Coronary artery (tissue), 2 donors: ENCODE results near the gene CFI.

ENCODE experiments used
- DNase-seq: peaks from one replicate; pipeline ENCODE4 v3.0.0-alpha.2; 2017; ENCODE audit warnings: low spot score
- H3K27ac ChIP-seq, 2 donors: fragments of 200-600 bp; sonication (generic); one replicate each; pipeline ENCODE4 v1.5.1; 2016 to 2019
- H3K4me3 ChIP-seq: fragments of 200-600 bp; sonication (generic); 2 replicates; pipeline ENCODE4 v1.5.1; 2016; ENCODE audit warnings: mild to moderate bottlenecking, moderate library complexity
- TF ChIP-seq, protein P1 (sequence below): fragments of 200-600 bp; sonication (generic); IDR thresholded peaks from one replicate; pipeline ENCODE4 v1.5.1; 2019; ENCODE audit warnings: antibody characterized with exemption

Gene CFI

DNA sequence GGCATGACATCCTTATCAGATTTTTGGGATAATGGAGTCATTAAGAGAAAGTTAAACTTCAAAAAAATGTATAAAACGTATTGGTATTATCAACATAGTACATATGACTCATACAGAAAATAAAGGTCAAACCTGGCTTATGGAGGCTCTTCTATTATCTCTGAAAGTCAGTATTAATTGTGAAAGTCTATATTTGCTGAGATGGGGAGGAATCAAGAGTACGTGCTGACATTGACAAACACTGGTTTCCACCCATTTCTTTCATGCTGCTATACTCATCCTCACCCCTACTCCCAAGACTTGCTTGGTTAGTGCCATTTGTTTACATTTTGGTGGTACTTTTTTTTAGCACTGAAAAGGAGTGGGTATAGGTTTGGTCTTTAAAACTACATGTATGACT is 41.1 kb downstream of the CFI start:
- H3K4me3 ChIP-seq = no peak overlapping the region
- no peak for DNase-seq
- TF ChIP-seq, protein P1, sequence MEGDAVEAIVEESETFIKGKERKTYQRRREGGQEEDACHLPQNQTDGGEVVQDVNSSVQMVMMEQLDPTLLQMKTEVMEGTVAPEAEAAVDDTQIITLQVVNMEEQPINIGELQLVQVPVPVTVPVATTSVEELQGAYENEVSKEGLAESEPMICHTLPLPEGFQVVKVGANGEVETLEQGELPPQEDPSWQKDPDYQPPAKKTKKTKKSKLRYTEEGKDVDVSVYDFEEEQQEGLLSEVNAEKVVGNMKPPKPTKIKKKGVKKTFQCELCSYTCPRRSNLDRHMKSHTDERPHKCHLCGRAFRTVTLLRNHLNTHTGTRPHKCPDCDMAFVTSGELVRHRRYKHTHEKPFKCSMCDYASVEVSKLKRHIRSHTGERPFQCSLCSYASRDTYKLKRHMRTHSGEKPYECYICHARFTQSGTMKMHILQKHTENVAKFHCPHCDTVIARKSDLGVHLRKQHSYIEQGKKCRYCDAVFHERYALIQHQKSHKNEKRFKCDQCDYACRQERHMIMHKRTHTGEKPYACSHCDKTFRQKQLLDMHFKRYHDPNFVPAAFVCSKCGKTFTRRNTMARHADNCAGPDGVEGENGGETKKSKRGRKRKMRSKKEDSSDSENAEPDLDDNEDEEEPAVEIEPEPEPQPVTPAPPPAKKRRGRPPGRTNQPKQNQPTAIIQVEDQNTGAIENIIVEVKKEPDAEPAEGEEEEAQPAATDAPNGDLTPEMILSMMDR = no peak
- no peak overlapping the region for H3K27ac ChIP-seq

DNA sequence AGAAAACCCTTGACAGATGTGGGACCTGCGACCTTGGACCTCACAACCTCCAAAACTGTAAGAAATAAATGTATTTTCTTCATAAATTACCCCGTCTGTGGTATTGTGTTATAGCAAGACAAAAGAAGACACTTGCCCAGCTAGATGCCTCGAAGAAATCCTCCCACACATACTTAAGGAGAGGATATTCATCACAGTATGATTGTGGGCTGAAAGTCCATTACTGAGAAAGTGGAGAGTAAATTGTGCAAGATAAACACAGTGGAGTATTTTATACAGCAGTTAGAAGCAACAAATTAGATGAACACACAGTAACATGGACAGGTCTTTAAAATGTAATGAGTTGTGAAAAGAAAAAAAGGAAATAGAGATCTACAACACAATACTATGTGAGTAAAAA is 46.1 kb downstream of the CFI start:
- Histone ChIP-seq H3K4me3 (no peak overlapping the region), H3K27ac (no peak overlapping the region)
- no peak for DNase-seq
- TF ChIP-seq, protein P1 = no peak

DNA sequence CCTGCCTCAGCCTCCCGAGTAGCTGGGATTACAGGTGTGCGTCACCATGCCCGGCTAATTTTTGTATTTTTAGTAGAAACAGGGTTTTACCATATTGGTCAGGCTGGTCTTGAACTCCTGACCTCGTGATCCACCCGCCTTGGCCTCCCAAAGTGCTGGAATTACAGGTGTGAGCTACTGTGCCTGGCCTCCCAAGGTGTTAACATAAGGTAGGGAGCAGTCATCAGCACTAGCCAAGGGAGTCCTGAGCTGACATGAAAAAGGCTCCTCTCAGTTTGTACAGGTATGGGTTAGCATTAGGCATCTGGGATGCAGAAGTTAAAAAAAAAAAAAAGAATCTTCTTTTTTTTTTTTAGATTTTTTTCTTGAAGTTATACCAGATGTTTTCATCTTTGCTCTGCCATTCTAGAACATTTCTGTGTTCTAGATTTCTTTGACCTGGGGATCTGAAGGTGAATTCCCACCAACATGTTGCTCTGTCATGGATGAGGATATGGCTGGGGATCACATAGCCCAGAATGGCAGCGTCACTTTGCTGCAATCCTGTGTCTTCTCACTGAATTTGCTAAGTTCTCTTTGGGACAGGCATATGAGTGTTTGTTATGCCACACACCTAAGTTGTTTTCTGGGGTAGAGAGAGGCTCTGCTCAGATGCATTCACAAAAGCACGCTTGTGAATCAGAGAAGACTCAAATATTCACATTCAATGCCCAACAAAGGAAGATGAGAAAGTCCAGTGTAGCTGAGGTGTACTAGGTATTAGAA is 47.5 kb downstream of the CFI start:
- DNase-seq = no peak

DNA sequence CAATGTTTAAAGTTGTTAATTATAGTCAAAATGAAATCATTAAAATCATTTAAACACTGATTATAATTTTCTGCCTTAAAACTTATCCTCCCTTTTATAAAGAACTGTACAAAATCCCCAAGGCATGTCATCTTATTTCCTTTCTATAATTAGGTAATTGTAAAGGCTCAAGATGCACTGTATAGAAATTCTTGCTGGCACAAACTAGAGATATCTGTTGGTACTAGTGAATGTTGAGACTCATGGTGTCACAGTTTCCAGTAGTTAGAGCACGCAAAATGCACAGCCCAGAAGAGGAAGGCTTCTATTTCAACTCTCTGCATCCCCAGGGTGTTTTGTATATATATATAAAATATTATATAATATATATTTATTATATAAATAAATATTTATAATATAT is 49.3 kb downstream of the CFI start:
- no peak overlapping the region for H3K27ac ChIP-seq
- H3K4me3 ChIP-seq = no peak overlapping the region
- no peak for DNase-seq
- TF ChIP-seq, protein P1 = no peak

More for the DNA sequence above, 47.5 kb downstream of the CFI start:
- no peak overlapping the region for H3K4me3 ChIP-seq
- TF ChIP-seq, protein P1 = no peak
- no peak overlapping the region for H3K27ac ChIP-seq

DNA sequence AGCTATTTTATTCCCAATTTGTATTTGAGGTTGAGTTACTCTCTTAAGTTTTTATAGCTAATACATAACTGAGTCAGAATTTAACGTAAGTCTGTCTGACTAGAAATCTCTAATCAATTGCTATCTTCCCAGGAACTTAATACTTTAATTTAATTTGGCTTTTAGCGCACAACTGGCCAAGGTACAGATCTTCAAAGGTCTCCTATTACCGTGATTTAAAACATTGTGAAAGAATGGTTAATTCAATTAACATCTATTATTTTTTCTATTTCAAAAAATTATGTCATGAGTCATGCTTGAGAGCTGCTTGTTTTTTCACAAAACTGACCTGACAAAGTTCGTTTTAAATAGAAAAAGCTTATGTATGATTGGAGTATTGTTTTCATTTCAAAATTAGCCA is 49.9 kb downstream of the CFI start:
- TF ChIP-seq, protein P1 = no peak

DNA sequence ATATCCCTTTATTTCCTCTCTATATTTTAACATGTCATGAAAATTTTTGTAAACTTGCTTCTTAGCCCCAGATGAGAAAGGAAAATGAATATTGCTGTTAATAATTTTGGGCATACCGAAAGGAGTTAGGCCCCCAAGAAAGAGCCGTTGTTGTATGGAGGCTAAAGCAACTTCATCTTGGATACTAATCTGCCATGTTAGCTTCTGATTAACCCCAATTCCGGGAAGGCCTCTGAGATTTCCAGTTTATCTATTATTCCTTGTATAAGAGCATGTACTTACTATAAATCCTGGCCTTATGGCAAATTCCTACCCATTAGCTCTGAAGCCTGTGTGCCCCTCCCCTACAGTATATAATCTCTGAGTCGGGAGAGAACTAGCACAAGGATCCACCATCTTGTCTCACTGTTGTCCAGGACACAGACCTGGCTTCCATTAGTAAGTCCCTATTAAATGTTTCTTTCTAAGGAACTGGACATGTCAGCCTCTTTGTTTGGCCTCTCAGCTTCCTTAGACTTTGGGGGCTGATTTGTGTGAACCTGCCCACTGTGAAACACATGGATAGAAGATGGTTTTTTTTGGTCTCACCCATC is 51.1 kb downstream of the CFI start:
- DNase-seq = no peak
- TF ChIP-seq, protein P1 = no peak
- H3K27ac ChIP-seq = no peak overlapping the region
- no peak overlapping the region for H3K4me3 ChIP-seq

More for the DNA sequence above, 49.9 kb downstream of the CFI start:
- DNase-seq = no peak
- Histone ChIP-seq H3K4me3 (no peak overlapping the region), H3K27ac (no peak overlapping the region)
